ENCODE data around the gene ARHGEF25.

The ARHGEF25 gene

DNA sequence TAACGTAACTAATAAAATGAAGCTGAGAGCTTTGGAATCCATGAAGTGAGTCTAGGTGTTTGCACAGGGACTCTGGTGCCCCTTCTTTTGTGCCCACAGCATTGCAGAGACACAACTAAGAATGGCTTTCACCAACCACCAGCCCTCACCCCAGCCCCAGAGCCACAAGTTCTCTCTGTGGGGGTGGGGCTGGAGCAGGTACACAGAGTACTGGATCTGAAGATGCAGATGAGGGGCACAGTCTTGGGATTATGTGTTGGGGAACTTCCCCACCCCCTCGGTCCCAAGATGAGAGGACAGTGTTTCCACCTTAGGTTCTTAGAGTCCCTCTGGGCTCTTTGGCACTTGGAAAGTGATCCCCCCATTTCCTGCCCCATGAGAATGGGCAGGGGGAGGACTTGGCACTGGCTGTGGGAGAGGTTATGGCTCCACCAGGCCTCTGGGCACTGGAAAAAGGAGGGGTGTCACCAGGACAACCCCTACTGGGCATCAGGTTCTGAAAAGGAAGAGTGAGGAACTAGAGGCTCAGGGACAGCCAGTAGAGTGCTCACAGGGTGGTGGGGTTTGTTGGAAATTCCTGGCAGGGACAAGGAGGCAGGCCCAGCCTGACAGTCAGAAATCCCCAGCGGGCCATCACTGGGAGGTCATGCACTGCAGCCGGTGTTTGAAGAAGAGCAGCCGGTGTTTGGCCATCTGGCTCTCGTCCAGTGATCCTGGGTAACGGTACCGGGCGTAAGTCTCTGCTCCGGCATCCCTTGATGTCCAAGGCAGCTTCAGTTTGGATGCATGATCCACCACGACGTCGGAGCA lies 15.1 kb downstream of the ARHGEF25 start:
- Histone ChIP-seq H3K36me3 (ENCODE audit: insufficient read depth) (no peaks in the 10 kb centered on the region; the same call in 1 of the 2 replicates), H2AFZ (ENCODE audit: low read depth) (no peak overlapping the region), H3K27ac (no peak overlapping the region), H3K79me2 (ENCODE audit: insufficient read depth, low read depth) (no peaks in the 10 kb centered on the region), H3K4me1 (ENCODE audit: low read depth, poor library complexity, severe bottlenecking) (peaks cover 2% of the 10 kb centered on the region), H3K4me3 (IDR thresholded peaks at IDR 0.05; ENCODE audit: insufficient read depth, low read depth, low read length) (no peak overlapping the region), H3K9ac (no peak overlapping the region), H3K4me2 (no peak overlapping the region), H3K27me3 (ENCODE audit: insufficient read depth, low read depth) (peaks cover 18% of the 10 kb centered on the region), H4K20me1 (ENCODE audit: insufficient read depth) (no peaks in the 10 kb centered on the region)
- TF ChIP-seq, protein P1, sequence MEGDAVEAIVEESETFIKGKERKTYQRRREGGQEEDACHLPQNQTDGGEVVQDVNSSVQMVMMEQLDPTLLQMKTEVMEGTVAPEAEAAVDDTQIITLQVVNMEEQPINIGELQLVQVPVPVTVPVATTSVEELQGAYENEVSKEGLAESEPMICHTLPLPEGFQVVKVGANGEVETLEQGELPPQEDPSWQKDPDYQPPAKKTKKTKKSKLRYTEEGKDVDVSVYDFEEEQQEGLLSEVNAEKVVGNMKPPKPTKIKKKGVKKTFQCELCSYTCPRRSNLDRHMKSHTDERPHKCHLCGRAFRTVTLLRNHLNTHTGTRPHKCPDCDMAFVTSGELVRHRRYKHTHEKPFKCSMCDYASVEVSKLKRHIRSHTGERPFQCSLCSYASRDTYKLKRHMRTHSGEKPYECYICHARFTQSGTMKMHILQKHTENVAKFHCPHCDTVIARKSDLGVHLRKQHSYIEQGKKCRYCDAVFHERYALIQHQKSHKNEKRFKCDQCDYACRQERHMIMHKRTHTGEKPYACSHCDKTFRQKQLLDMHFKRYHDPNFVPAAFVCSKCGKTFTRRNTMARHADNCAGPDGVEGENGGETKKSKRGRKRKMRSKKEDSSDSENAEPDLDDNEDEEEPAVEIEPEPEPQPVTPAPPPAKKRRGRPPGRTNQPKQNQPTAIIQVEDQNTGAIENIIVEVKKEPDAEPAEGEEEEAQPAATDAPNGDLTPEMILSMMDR (conservative IDR thresholded peaks at IDR 0.05; ENCODE audit: low read depth, low read length): no peak

DNA sequence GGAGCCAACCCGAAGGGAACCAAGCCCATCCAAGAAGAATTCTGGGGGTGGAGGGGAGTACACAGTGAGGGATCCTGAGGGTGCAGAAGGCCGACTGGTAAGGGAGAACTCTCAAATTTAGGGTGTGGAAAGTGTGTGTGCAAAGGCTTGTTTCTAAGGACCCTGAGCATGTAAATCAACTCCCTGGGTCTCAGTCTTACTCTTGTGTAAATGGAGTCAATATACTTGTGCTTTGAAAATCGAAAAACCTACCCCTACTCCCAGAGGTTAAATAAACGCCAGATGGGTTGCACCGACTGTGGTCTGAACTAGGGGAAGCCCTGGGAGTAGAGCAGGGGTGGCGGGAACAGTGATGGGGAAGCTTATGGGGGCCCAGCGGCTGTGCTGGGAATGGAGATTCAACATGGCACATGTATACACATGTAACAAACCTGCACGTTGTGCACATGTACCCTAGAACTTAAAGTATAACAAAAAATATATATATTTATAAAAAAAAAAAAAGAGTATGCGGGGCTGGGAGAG lies 15.7 kb downstream of the ARHGEF25 start:
- peaks cover 16% of the 10 kb centered on the region for H3K27me3 ChIP-seq (ENCODE audit: insufficient read depth, low read depth)
- H3K9ac ChIP-seq: no peak overlapping the region
- H3K36me3 ChIP-seq (ENCODE audit: insufficient read depth): no peaks in the 10 kb centered on the region; the same call in 1 of the 2 replicates
- peaks cover 4% of the 10 kb centered on the region for H3K4me1 ChIP-seq (ENCODE audit: low read depth, poor library complexity, severe bottlenecking)
- no peaks in the 10 kb centered on the region for H3K79me2 ChIP-seq (ENCODE audit: insufficient read depth, low read depth)
- no peaks in the 10 kb centered on the region for H4K20me1 ChIP-seq (ENCODE audit: insufficient read depth)
- no peak overlapping the region for H3K4me3 ChIP-seq (IDR thresholded peaks at IDR 0.05; ENCODE audit: insufficient read depth, low read depth, low read length)
- no peak overlapping the region for H3K27ac ChIP-seq
- no peak overlapping the region for H2AFZ ChIP-seq (ENCODE audit: low read depth)
- no peak overlapping the region for H3K4me2 ChIP-seq
- TF ChIP-seq, protein P1 (conservative IDR thresholded peaks at IDR 0.05; ENCODE audit: low read depth, low read length): no peak

DNA sequence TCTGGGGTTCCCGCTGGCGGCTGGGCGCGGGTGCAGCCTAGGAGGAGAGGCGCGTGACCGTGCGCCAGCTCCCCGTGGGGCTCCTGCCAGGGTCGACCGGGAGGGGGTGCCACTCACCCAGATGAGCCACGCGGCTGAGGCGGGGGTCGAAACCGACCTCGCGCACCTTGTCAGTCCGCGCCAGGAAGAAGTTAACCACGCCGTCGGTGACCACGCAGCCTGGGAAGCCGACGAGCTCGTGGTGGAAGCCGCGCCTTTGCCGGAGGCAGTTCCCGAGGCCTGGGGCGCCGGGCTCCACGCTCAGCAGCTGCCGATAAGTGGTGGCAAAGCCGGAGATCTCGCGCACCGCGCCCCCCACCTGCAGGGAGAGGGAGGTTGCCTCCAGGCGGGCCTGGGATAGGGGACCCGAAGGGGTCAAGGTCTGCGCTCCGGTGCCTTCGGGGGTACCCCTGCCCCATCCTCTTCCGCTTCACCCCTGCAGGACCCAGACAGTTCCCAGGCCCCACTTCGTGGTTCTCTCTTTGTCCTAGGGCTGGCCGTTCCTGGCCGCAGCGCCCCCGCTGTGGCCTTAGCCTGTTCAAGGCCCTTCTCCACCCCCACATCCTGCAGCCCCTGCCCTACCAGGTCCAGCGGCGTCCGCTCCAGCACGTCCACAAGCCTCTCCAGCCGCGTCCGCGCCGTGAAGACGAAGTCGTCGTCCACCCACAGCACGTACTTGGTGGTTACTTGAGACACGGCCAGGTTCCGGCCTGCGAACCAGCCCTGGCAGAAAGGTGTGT lies 16.5 kb downstream of the ARHGEF25 start:
- H3K4me3 ChIP-seq (IDR thresholded peaks at IDR 0.05; ENCODE audit: insufficient read depth, low read depth, low read length): no peak overlapping the region
- H3K9ac ChIP-seq: no peak overlapping the region
- TF ChIP-seq, protein P1 (conservative IDR thresholded peaks at IDR 0.05; ENCODE audit: low read depth, low read length): no peak
- H3K27ac ChIP-seq: no peak overlapping the region
- H2AFZ ChIP-seq (ENCODE audit: low read depth): no peak overlapping the region
- H4K20me1 ChIP-seq (ENCODE audit: insufficient read depth): no peaks in the 10 kb centered on the region
- no peak overlapping the region for H3K4me2 ChIP-seq
- peaks cover 9% of the 10 kb centered on the region for H3K27me3 ChIP-seq (ENCODE audit: insufficient read depth, low read depth)
- H3K79me2 ChIP-seq (ENCODE audit: insufficient read depth, low read depth): peaks cover 3% of the 10 kb centered on the region; the same call in 1 of the 2 replicates
- H3K4me1 ChIP-seq (ENCODE audit: low read depth, poor library complexity, severe bottlenecking): peaks cover 4% of the 10 kb centered on the region
- H3K36me3 ChIP-seq (ENCODE audit: insufficient read depth): no peaks in the 10 kb centered on the region; the same call in 1 of the 2 replicates

DNA sequence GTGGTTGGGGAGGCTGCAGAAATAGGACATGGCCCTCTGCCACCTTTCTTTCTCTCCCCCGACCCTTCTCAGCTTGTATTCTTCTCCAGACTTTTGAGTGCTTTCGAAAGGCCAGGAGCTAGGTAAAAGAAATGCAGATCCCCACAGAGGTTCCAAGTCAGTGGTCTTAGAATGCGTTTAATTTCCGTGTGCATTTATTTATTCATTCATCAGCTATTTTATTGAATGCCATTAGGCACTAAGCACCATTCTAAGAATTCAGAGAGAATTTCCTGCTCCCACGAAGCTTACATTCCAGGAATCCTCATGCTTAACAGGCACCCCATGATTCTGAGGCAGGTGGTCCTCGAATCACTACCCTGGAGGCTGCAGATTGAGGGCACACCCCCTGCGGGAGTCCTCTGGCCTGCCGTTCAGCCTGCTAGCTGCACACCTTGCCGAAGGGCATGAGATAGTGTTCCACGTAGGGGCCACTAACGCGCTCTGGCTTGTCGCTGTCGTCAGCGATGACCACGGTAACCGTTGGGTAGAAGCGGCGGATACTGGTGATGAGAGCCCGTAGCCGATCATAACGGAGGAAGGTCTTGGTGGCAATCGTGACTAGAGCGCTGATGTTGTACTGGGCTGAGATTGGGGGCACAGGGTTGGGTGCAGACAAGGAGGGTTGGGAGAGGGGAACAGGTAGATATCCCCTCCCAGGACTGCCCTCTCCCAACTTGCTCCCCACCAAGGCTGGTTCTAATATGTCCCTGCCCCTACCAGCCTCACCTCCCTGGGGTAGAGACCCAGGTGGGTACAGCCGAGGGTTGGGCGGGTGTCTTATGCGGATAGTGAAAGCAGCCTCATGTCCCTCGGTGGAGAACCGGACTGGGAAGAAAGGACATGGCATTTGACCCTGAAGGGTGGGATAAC lies 17.3 kb downstream of the ARHGEF25 start:
- Histone ChIP-seq H3K4me3 (IDR thresholded peaks at IDR 0.05; ENCODE audit: insufficient read depth, low read depth, low read length) (no peak overlapping the region), H3K9ac (no peak overlapping the region), H3K79me2 (ENCODE audit: insufficient read depth, low read depth) (peaks cover 3% of the 10 kb centered on the region; the same call in 1 of the 2 replicates), H3K27ac (no peak overlapping the region), H2AFZ (ENCODE audit: low read depth) (no peak overlapping the region), H3K36me3 (ENCODE audit: insufficient read depth) (no peaks in the 10 kb centered on the region; the same call in 1 of the 2 replicates), H3K4me1 (ENCODE audit: low read depth, poor library complexity, severe bottlenecking) (peaks cover 5% of the 10 kb centered on the region), H3K4me2 (no peak overlapping the region), H4K20me1 (ENCODE audit: insufficient read depth) (no peaks in the 10 kb centered on the region), H3K27me3 (ENCODE audit: insufficient read depth, low read depth) (peaks cover 2% of the 10 kb centered on the region; the same call in 1 of the 2 replicates)
- TF ChIP-seq, protein P1 (conservative IDR thresholded peaks at IDR 0.05; ENCODE audit: low read depth, low read length): no peak
